GM10248 (cell line): ENCODE results near the gene SCYGR1.

Experiments
- CTCF ChIA-PET: fragments of 300-600 bp; sonication (Branson Sonifier 250); formaldehyde crosslinking; extraction: SDS; loops from one replicate; lab custom pipeline; 2021; ENCODE audit warnings: antibody characterized with exemption; lab: Yijun Ruan, JAX
- POLR2A ChIA-PET: fragments of 350-650 bp; sonication (Branson Sonifier 250); formaldehyde crosslinking; extraction: SDS; loops from one replicate; lab custom pipeline; 2020; ENCODE audit warnings: antibody characterized with exemption; lab: Yijun Ruan, JAX
- DNase-seq: peaks from one replicate; pipeline ENCODE4 v3.0.0; 2012; ENCODE audit errors: extremely low spot score
- CTCF ChIP-seq: IDR thresholded peaks from 2 replicates; pipeline ENCODE4 v1.5.1; 2012; ENCODE audit warnings: mild to moderate bottlenecking, low read depth; ENCODE audit errors: extremely low read depth, missing control alignments, control extremely low read depth

The SCYGR1 gene

GRCh38 chr2:227404585-227405271 is 17.0 kb upstream of the SCYGR1 start:
- POLR2A ChIA-PET: no interaction called here
- no peak for TF ChIP-seq CTCF
- no peak for DNase-seq
- CTCF ChIA-PET: interaction anchor here (1.0 to 3.3 kb wide), 8 partner anchors 10 to 362 kb away, joined by 3 to 21 read pairs (median 8); partner anchors contain the start of gene TM4SF20

DNA sequence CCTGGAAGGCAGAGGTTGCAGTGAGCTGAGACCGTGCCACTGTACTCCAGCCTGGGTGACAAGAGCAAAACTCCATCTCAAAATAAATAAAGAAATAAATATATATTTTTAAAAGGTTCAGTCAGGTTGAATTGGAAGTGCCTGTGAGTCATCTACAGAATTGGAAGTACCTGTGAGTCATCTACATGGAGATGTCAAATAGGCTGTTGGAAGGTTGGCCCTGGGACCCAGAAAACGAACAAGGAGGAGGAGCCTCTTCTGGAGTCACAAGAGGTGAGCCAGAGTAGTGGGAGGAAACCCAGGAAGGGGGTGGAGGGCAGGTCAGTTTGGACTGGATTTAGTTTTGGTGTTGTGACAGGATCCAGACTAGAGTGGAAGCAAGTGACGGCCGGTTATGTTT is 15.2 kb upstream of the SCYGR1 start:
- TF ChIP-seq CTCF: no peak
- DNase-seq: no peak
- POLR2A ChIA-PET: no interaction called here
- CTCF ChIA-PET: no interaction called here

DNA sequence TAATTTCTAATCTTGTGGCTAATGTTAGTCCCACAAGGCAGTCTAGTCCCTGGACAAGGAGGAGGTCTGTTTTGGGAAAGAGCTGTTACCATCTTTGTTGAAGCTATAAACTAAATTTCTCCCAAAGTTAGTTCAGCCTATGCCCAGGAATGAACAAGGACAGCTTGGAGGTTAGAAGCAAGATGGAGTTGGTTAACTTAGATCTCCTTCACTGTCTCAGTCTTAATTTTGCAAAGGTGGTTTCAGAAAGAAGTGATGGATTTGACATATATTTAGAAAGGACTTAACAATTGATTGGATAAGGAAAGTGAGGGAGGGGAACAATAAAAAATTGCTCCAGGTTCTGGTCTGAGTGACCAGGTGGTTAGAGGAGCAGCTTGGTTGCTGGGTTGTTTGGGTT is 14.6 kb upstream of the SCYGR1 start:
- ChIA-PET CTCF (interaction anchor here (1.0 to 1.9 kb wide), 4 partner anchors 8 to 69 kb away, joined by 3 to 7 read pairs (median 4); no protein-coding TSS in a partner anchor), POLR2A (no interaction called here)
- TF ChIP-seq CTCF: no peak
- no peak for DNase-seq

DNA sequence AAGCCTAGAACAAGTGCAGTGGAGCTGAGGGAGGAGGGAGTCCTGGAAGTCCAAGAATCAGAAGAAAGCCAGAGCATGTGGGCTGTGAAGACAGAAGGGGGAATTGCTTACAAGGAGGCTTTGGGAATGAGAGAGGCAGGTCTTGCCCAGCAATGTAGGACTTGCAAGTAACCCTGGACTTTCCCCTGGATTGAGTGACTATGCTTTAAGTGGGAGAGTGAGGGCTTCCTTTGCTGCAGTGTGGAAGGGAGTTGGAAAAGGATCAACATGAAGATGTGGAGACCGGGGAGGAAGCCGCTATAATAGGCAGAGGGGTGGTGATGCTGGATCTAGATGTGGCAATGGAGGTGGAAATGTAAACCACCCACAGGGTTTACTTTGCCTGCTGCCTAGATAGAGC is 13.8 kb upstream of the SCYGR1 start:
- ChIA-PET CTCF (interaction anchor here (0.9 to 1.9 kb wide), 5 partner anchors 9 to 70 kb away, joined by 3 to 7 read pairs (median 3); no protein-coding TSS in a partner anchor), POLR2A (no interaction called here)
- no peak for DNase-seq
- TF ChIP-seq CTCF: no peak

- no peak for DNase-seq
- TF ChIP-seq CTCF: no peak
- ChIA-PET CTCF (interaction anchor here (1.1 to 7.2 kb wide), 6 partner anchors 8 to 367 kb away, joined by 3 to 39 read pairs (median 6); partner anchors contain the start of gene TM4SF20), POLR2A (interaction anchor here (0.6 kb wide), 1 partner anchor 20 kb away, joined by 3 read pairs; no protein-coding TSS in a partner anchor)
Measured at GRCh38 chr2:227398684-227399670, 11.2 kb upstream of the SCYGR1 start.

GRCh38 chr2:227397562-227397961 is 9.8 kb upstream of the SCYGR1 start:
- ChIA-PET CTCF (interaction anchor here (1.2 to 7.2 kb wide), 3 partner anchors 9 to 15 kb away, joined by 7 to 39 read pairs (median 9); no protein-coding TSS in a partner anchor), POLR2A (no interaction called here)
- no peak for TF ChIP-seq CTCF
- DNase-seq: no peak
